ENCODE results near the gene SPAG5.

SPAG5 gene

DNA sequence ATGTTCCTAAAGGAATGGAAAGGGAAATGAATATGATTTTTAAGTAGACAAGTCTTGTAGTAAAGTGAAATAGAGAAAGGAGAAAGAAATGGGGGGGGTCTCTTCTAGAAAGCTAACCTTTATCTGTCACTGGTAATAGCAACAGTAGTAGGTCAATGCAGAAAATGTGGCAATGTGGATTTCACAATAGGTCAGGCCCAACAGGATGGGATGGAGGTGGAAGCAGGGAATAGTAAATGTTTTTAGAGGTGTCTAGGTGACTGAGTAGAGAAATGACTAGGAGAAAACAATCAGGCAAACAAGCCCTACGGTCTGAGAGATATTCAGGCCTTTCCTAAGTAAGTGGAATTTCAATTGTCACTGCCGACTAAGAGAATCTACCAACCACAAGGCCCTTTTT lies 21.2 kb upstream of the SPAG5 start:
- TF ChIP-seq EZH2 (IDR thresholded peaks at IDR 0.05; ENCODE audit: borderline replicate concordance, low read length), result no peak
- TF ChIP-seq, protein P1, sequence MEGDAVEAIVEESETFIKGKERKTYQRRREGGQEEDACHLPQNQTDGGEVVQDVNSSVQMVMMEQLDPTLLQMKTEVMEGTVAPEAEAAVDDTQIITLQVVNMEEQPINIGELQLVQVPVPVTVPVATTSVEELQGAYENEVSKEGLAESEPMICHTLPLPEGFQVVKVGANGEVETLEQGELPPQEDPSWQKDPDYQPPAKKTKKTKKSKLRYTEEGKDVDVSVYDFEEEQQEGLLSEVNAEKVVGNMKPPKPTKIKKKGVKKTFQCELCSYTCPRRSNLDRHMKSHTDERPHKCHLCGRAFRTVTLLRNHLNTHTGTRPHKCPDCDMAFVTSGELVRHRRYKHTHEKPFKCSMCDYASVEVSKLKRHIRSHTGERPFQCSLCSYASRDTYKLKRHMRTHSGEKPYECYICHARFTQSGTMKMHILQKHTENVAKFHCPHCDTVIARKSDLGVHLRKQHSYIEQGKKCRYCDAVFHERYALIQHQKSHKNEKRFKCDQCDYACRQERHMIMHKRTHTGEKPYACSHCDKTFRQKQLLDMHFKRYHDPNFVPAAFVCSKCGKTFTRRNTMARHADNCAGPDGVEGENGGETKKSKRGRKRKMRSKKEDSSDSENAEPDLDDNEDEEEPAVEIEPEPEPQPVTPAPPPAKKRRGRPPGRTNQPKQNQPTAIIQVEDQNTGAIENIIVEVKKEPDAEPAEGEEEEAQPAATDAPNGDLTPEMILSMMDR (IDR thresholded peaks at IDR 0.05; ENCODE audit: low read length), result no peak
- H3K27ac ChIP-seq (ENCODE audit: low read depth, low read length, poor library complexity, severe bottlenecking), result no peak overlapping the region
- H4K20me1 ChIP-seq (ENCODE audit: insufficient read depth, low read length), result no peaks in the 10 kb centered on the region
- H3K4me2 ChIP-seq (ENCODE audit: low read length), result no peak overlapping the region
- H3F3A ChIP-seq (ENCODE audit: insufficient read depth, low read length), result no peaks in the 10 kb centered on the region
- no peak overlapping the region for H3K4me3 ChIP-seq (ENCODE audit: low read depth, low read length, poor library complexity, severe bottlenecking)
- H2AFZ ChIP-seq (ENCODE audit: low read length), result no peak overlapping the region
- no peaks in the 10 kb centered on the region for H3K4me1 ChIP-seq (ENCODE audit: insufficient read depth, low read length, severe bottlenecking)
- no peak overlapping the region for H3K9ac ChIP-seq (ENCODE audit: low read length)
- no peaks in the 10 kb centered on the region for H3K9me2 ChIP-seq (ENCODE audit: low read depth, low read length)
- no peaks in the 10 kb centered on the region for H3K27me3 ChIP-seq (ENCODE audit: insufficient read depth, low read length)
- H3K79me2 ChIP-seq (ENCODE audit: insufficient read depth, low read length), result no peaks in the 10 kb centered on the region
- H3K9me3 ChIP-seq (ENCODE audit: low read length), result no peaks in the 10 kb centered on the region
- H3K36me3 ChIP-seq (ENCODE audit: insufficient read depth, low read length), result peaks cover 98% of the 10 kb centered on the region

DNA sequence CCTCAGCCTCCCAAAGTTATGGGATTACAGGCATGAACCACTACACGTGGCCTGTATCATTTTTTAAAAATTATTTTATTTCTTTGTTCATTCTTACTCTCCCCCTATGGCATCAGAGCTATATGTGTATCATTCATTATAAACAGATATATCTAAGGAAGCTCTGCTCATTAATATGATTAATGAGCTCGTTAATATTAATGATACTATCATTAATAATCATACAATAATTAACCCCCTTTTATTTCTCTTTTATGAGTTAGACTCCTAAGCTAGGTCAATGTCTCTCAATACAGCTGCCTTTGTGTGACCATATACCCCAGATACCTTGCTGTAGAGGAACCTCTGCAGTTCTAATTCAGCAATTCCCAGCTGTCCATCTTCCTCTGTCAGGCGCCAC lies 19.6 kb upstream of the SPAG5 start:
- Histone ChIP-seq H3K9ac (ENCODE audit: low read length) (no peak overlapping the region), H2AFZ (ENCODE audit: low read length) (no peak overlapping the region), H3K27me3 (ENCODE audit: insufficient read depth, low read length) (no peaks in the 10 kb centered on the region), H3K79me2 (ENCODE audit: insufficient read depth, low read length) (no peaks in the 10 kb centered on the region), H3K4me1 (ENCODE audit: insufficient read depth, low read length, severe bottlenecking) (no peaks in the 10 kb centered on the region), H3K36me3 (ENCODE audit: insufficient read depth, low read length) (peaks cover 97% of the 10 kb centered on the region), H3K4me2 (ENCODE audit: low read length) (no peak overlapping the region), H3K9me2 (ENCODE audit: low read depth, low read length) (no peaks in the 10 kb centered on the region), H3K27ac (ENCODE audit: low read depth, low read length, poor library complexity, severe bottlenecking) (no peak overlapping the region), H3F3A (ENCODE audit: insufficient read depth, low read length) (no peaks in the 10 kb centered on the region), H3K4me3 (ENCODE audit: low read depth, low read length, poor library complexity, severe bottlenecking) (no peak overlapping the region), H3K9me3 (ENCODE audit: low read length) (no peaks in the 10 kb centered on the region), H4K20me1 (ENCODE audit: insufficient read depth, low read length) (no peaks in the 10 kb centered on the region)
- no peak for TF ChIP-seq EZH2 (IDR thresholded peaks at IDR 0.05; ENCODE audit: borderline replicate concordance, low read length)
- TF ChIP-seq, protein P1 (IDR thresholded peaks at IDR 0.05; ENCODE audit: low read length), result no peak

DNA sequence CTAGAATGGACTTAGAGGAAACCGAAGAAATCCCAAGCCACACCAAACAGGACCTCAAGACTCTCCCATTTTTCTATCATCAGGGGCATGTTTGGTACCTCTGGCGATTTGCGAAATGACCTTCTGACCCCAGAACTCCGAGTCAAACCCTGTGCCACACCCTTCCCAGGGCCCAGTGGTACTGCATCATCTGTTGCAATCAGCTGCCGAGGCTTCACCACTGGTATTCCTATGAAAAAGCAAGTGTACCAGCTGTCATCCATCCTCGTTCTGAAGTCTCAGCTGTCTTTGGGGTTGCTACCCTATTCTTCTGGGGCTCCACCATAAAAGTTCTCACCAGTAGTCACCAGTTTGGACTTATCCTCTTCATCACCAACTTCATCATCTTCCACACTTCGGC lies 17.5 kb upstream of the SPAG5 start:
- Histone ChIP-seq H3K27me3 (ENCODE audit: insufficient read depth, low read length) (no peaks in the 10 kb centered on the region), H3K4me3 (ENCODE audit: low read depth, low read length, poor library complexity, severe bottlenecking) (no peak overlapping the region), H3K79me2 (ENCODE audit: insufficient read depth, low read length) (no peaks in the 10 kb centered on the region), H4K20me1 (ENCODE audit: insufficient read depth, low read length) (no peaks in the 10 kb centered on the region), H3K9ac (ENCODE audit: low read length) (no peak overlapping the region), H3K27ac (ENCODE audit: low read depth, low read length, poor library complexity, severe bottlenecking) (no peak overlapping the region), H3F3A (ENCODE audit: insufficient read depth, low read length) (no peaks in the 10 kb centered on the region), H3K9me2 (ENCODE audit: low read depth, low read length) (no peaks in the 10 kb centered on the region), H3K9me3 (ENCODE audit: low read length) (no peaks in the 10 kb centered on the region), H3K4me2 (ENCODE audit: low read length) (no peak overlapping the region), H3K4me1 (ENCODE audit: insufficient read depth, low read length, severe bottlenecking) (no peaks in the 10 kb centered on the region), H2AFZ (ENCODE audit: low read length) (no peak overlapping the region), H3K36me3 (ENCODE audit: insufficient read depth, low read length) (peaks cover 95% of the 10 kb centered on the region)
- TF ChIP-seq, protein P1 (IDR thresholded peaks at IDR 0.05; ENCODE audit: low read length), result no peak
- TF ChIP-seq EZH2 (IDR thresholded peaks at IDR 0.05; ENCODE audit: borderline replicate concordance, low read length), result no peak
